Fibroblast of lung (primary cell): ENCODE results near the gene PPM1E. TPM values are rescaled to one million over a fixed set of nuclear protein-coding genes. Genes with fewer than 3 reads are reported as not detected.
A peak's percentile ranks its signal among the peaks of the same experiment; 100 is the strongest.

ENCODE experiments used
- DNase-seq, 2 donors: peaks; one replicate each; pipeline versions ENCODE4 v3.0.0 to v3.0.0-alpha.2; 2010; ENCODE audit warnings: low read depth in 2 of 2
- H2AFZ ChIP-seq: 2 replicates; pipeline ENCODE4 v1.5.1; 2012; ENCODE audit warnings: low read length, control low read depth, inconsistent platforms
- H3K27ac ChIP-seq: 2 replicates; pipeline ENCODE4 v1.5.1; 2011; ENCODE audit warnings: low read length, control low read depth; ENCODE audit not compliant: insufficient read depth
- H3K27me3 ChIP-seq: 2 replicates; pipeline ENCODE4 v1.5.1; 2011; ENCODE audit warnings: mild to moderate bottlenecking, low read length; ENCODE audit not compliant: control insufficient read depth, insufficient read depth
- H3K36me3 ChIP-seq: 2 replicates; pipeline ENCODE4 v1.5.1; 2011; ENCODE audit warnings: low read length; ENCODE audit not compliant: control insufficient read depth, insufficient read depth
- H3K4me1 ChIP-seq: 2 replicates; pipeline ENCODE4 v1.5.1; 2011; ENCODE audit warnings: low read length; ENCODE audit not compliant: control insufficient read depth, insufficient read depth; ENCODE audit errors: extremely low read depth
- H3K4me2 ChIP-seq: 2 replicates; pipeline ENCODE4 v1.5.1; 2011; ENCODE audit warnings: low read length, control low read depth; ENCODE audit not compliant: insufficient read depth; ENCODE audit errors: extremely low read depth
- H3K4me3 ChIP-seq, 4 experiments: fragments of 200-600 bp in 1 of 4; sonication (generic) in 1 of 4; replicated peaks in 1 of 4; 2 replicates each; pipeline ENCODE4 v1.5.1; 2011 to 2016; ENCODE audit warnings: low read length in 4 of 4, low read depth in 3 of 4, mild to moderate bottlenecking in 3 of 4, control low read depth in 2 of 4, inconsistent platforms in 1 of 4, mixed read lengths in 1 of 4; ENCODE audit not compliant: insufficient read depth in 1 of 4; ENCODE audit errors: control extremely low read depth in 1 of 4
- H3K79me2 ChIP-seq: 2 replicates; pipeline ENCODE4 v1.5.1; 2012; ENCODE audit warnings: mild to moderate bottlenecking, low read length, inconsistent platforms; ENCODE audit not compliant: control insufficient read depth, insufficient read depth
- H3K9ac ChIP-seq: 2 replicates; pipeline ENCODE4 v1.5.1; 2011; ENCODE audit warnings: mild to moderate bottlenecking, low read length, control low read depth; ENCODE audit not compliant: insufficient read depth
- H3K9me3 ChIP-seq: 2 replicates; pipeline ENCODE4 v1.5.1; 2012; ENCODE audit warnings: low read depth, low read length; ENCODE audit not compliant: control insufficient read depth, insufficient read depth
- H4K20me1 ChIP-seq: 2 replicates; pipeline ENCODE4 v1.5.1; 2011; ENCODE audit warnings: low read length; ENCODE audit not compliant: control insufficient read depth, insufficient read depth; ENCODE audit errors: extremely low read depth
- CTCF ChIP-seq, 2 donors: IDR thresholded peaks in 1 of 2; conservative IDR thresholded peaks in 1 of 2; 1 replicate in 1 of 2; 2 replicates in 1 of 2; pipeline ENCODE4 v1.5.1; 2011 to 2012; ENCODE audit warnings: low read length in 2 of 2, control low read depth in 1 of 2, inconsistent platforms in 1 of 2, low read depth in 1 of 2, mild to moderate bottlenecking in 1 of 2
- EZH2 ChIP-seq: IDR thresholded peaks from 2 replicates; pipeline ENCODE4 v1.5.1; 2012; ENCODE audit warnings: low read length, control low read depth, mild to moderate bottlenecking; ENCODE audit errors: missing control alignments
- polyA plus RNA-seq, 2 donors: library from polyadenylated mRNA; depleted of rRNA in 1 of 2; stranded (reverse) in 1 of 2; unstranded in 1 of 2; fragments of >200 nt; gene quantifications; 2 replicates each; pipeline ENCODE4 v1.2.1, GENCODE V29; 2011 to 2012; ENCODE audit warnings: missing spikeins in 1 of 2
- total RNA-seq: library from RNA; depleted of rRNA; stranded (reverse); fragments of >200 nt; gene quantifications from 2 replicates; pipeline ENCODE4 v1.2.1, GENCODE V29; 2014

The PPM1E gene
- total and polyA plus RNA-seq, 2 donors (not counting 1 experiment from before 2014, with no cell fraction given) = 0.02 to 0.50 TPM

- Histone ChIP-seq H3K4me3 (no peak overlapping the region), H4K20me1 (no peaks in the 10 kb centered on the region), H2AFZ (no peak overlapping the region), H3K36me3 (no peaks in the 10 kb centered on the region), H3K27me3 (no peaks in the 10 kb centered on the region), H3K9me3 (no peaks in the 10 kb centered on the region), H3K27ac (no peak overlapping the region), H3K4me2 (no peak overlapping the region), H3K79me2 (no peaks in the 10 kb centered on the region), H3K9ac (no peak overlapping the region), H3K4me1 (no peaks in the 10 kb centered on the region)
- TF ChIP-seq CTCF (conservative IDR thresholded peaks at IDR 0.05 in 1 of 2, IDR thresholded peaks at IDR 0.05 in 1 of 2; ENCODE audit: low read depth in 1 of 2, low read length in 2 of 2) (no peak), EZH2 (no peak)
- peak in 1 of 2 donors; percentile 45 for DNase-seq
Observed at GRCh38 chr17:59002848-59003247, 247.2 kb downstream of the PPM1E start.

- Histone ChIP-seq H3K4me1 (no peaks in the 10 kb centered on the region), H4K20me1 (no peaks in the 10 kb centered on the region), H3K79me2 (no peaks in the 10 kb centered on the region), H3K27me3 (no peaks in the 10 kb centered on the region), H3K4me3 (no peak overlapping the region), H3K9me3 (no peaks in the 10 kb centered on the region), H2AFZ (no peak overlapping the region), H3K27ac (no peak overlapping the region), H3K36me3 (no peaks in the 10 kb centered on the region), H3K9ac (no peak overlapping the region), H3K4me2 (no peak overlapping the region)
- no peak for TF ChIP-seq CTCF (conservative IDR thresholded peaks at IDR 0.05 in 1 of 2, IDR thresholded peaks at IDR 0.05 in 1 of 2; ENCODE audit: low read depth in 1 of 2, low read length in 2 of 2)
- no peak for TF ChIP-seq EZH2
- no peak for DNase-seq
Observed at GRCh38 chr17:59003860-59004259, 248.2 kb downstream of the PPM1E start.

- Histone ChIP-seq H4K20me1 (no peaks in the 10 kb centered on the region), H3K9me3 (no peaks in the 10 kb centered on the region), H3K4me1 (no peaks in the 10 kb centered on the region), H2AFZ (no peak overlapping the region), H3K4me3 (no peak overlapping the region), H3K4me2 (no peak overlapping the region), H3K9ac (no peak overlapping the region), H3K27ac (no peak overlapping the region), H3K36me3 (no peaks in the 10 kb centered on the region), H3K79me2 (no peaks in the 10 kb centered on the region), H3K27me3 (no peaks in the 10 kb centered on the region)
- DNase-seq = peak; percentile 33 to 71
- no peak for TF ChIP-seq EZH2
- TF ChIP-seq CTCF (conservative IDR thresholded peaks at IDR 0.05 in 1 of 2, IDR thresholded peaks at IDR 0.05 in 1 of 2; ENCODE audit: low read depth in 1 of 2, low read length in 2 of 2) = peak; percentile 93 to 95
Observed at GRCh38 chr17:59004338-59005111, 248.9 kb downstream of the PPM1E start.
